Muscle layer of duodenum (tissue), 2 donors: ENCODE results near the gene RBM42.
"Not testable (repeated sequence)": the region's sequence is repeated elsewhere in the genome, so short reads cannot be mapped to it uniquely, and the experiment has no call there.

ENCODE experiments used
- H3K27ac ChIP-seq: one replicate; pipeline ENCODE4 v1.7.0; 2013; ENCODE audit warnings: mild to moderate bottlenecking, low read length
- H3K27me3 ChIP-seq: one replicate; pipeline ENCODE4 v1.7.0; 2013; ENCODE audit warnings: low read depth, mild to moderate bottlenecking, control low read depth, low read length
- H3K36me3 ChIP-seq, 2 donors: one replicate each; pipeline ENCODE4 v1.7.0; 2013; ENCODE audit warnings: low read length in 2 of 2, control low read depth in 1 of 2, mild to moderate bottlenecking in 1 of 2; ENCODE audit not compliant: insufficient read depth in 2 of 2, control insufficient read depth in 1 of 2
- H3K4me1 ChIP-seq, 2 donors: one replicate each; pipeline ENCODE4 v1.7.0; 2013; ENCODE audit warnings: low read length in 2 of 2, mild to moderate bottlenecking in 2 of 2, control low read depth in 1 of 2, moderate library complexity in 1 of 2; ENCODE audit not compliant: insufficient read depth in 2 of 2, control insufficient read depth in 1 of 2
- H3K4me3 ChIP-seq, 2 donors: one replicate each; pipeline ENCODE4 v1.7.0; 2013; ENCODE audit warnings: low read length in 2 of 2, low read depth in 1 of 2, mild to moderate bottlenecking in 1 of 2
- H3K9me3 ChIP-seq, 2 donors: one replicate each; pipeline ENCODE4 v1.7.0; 2013; ENCODE audit warnings: low read length in 2 of 2, control low read depth in 1 of 2, mild to moderate bottlenecking in 1 of 2; ENCODE audit not compliant: control insufficient read depth in 1 of 2
- donor health status: healthy.

The RBM42 gene

GRCh38 chr19:35628565-35629331 is at the start of gene RBM42:
TSS of gene RBM42 (plus strand) at chr19:35629036. CDS start at chr19:35629154, 118 bp downstream.
- peak within 1 kb of the TSS; percentile 92 to 99 for H3K4me3 ChIP-seq
- peaks cover 6 to 18% of the 10 kb centered on the region in 2 donors for H3K4me1 ChIP-seq
- peak within 1 kb of the TSS; percentile 82 for H3K27ac ChIP-seq
- H3K9me3 ChIP-seq: no peaks in the 10 kb centered on the region
- H3K27me3 ChIP-seq: no peaks in the 10 kb centered on the region
- peaks cover 23 to 33% of the 10 kb centered on the region in 2 donors for H3K36me3 ChIP-seq

- Histone ChIP-seq H3K9me3 (no peaks in the 10 kb centered on the region), H3K27ac (no peak overlapping the region), H3K4me1 (no peaks in the 10 kb centered on the region), H3K4me3 (no peak overlapping the region), H3K36me3 (no peaks in the 10 kb centered on the region), H3K27me3 (no peaks in the 10 kb centered on the region)
These were observed 46.1 kb upstream of the RBM42 start for GRCh38 chr19:35582760-35583159.

GRCh38 chr19:35585848-35586247 is 43.0 kb upstream of the RBM42 start, which contains the start of gene PMIS2:
TSS of gene PMIS2 (plus strand) at chr19:35586173. CDS start at chr19:35586260, 87 bp downstream.
- Histone ChIP-seq H3K27ac (no peak within 1 kb of the TSS), H3K4me1 (no peaks in the 10 kb centered on the region), H3K9me3 (no peaks in the 10 kb centered on the region), H3K36me3 (no peaks in the 10 kb centered on the region), H3K27me3 (no peaks in the 10 kb centered on the region), H3K4me3 (no peak within 1 kb of the TSS)

GRCh38 chr19:35587321-35587720 is 41.5 kb upstream of the RBM42 start:
- H3K4me3 ChIP-seq: no peak overlapping the region
- no peaks in the 10 kb centered on the region for H3K4me1 ChIP-seq
- no peaks in the 10 kb centered on the region for H3K36me3 ChIP-seq
- H3K27ac ChIP-seq: no peak overlapping the region
- no peaks in the 10 kb centered on the region for H3K9me3 ChIP-seq
- H3K27me3 ChIP-seq: no peaks in the 10 kb centered on the region

GRCh38 chr19:35590875-35591274 is 38.0 kb upstream of the RBM42 start:
- H3K27me3 ChIP-seq: no peaks in the 10 kb centered on the region
- H3K4me1 ChIP-seq: no peaks in the 10 kb centered on the region
- H3K9me3 ChIP-seq: no peaks in the 10 kb centered on the region
- no peak overlapping the region for H3K4me3 ChIP-seq
- no peaks in the 10 kb centered on the region for H3K36me3 ChIP-seq
- no peak overlapping the region for H3K27ac ChIP-seq

- Histone ChIP-seq H3K27me3 (no peaks in the 10 kb centered on the region), H3K36me3 (no peaks in the 10 kb centered on the region), H3K27ac (no peak overlapping the region), H3K4me1 (no peaks in the 10 kb centered on the region), H3K9me3 (no peaks in the 10 kb centered on the region), H3K4me3 (no peak overlapping the region)
These were observed 36.6 kb upstream of the RBM42 start for GRCh38 chr19:35592226-35592625.

- H3K4me1 ChIP-seq, H3K27me3 ChIP-seq, H3K9me3 ChIP-seq, H3K27ac ChIP-seq, H3K4me3 ChIP-seq, H3K36me3 ChIP-seq: not testable (repeated sequence)
These were observed 33.8 kb upstream of the RBM42 start for GRCh38 chr19:35595026-35595425.

- Histone ChIP-seq H3K27me3 (no peaks in the 10 kb centered on the region), H3K4me1 (no peaks in the 10 kb centered on the region), H3K4me3 (no peak overlapping the region), H3K36me3 (no peaks in the 10 kb centered on the region), H3K27ac (no peak overlapping the region), H3K9me3 (no peaks in the 10 kb centered on the region)
These were observed 32.9 kb upstream of the RBM42 start for GRCh38 chr19:35595928-35596327.

- Histone ChIP-seq H3K27me3 (no peaks in the 10 kb centered on the region), H3K9me3 (no peaks in the 10 kb centered on the region), H3K36me3 (no peaks in the 10 kb centered on the region), H3K4me3 (no peak overlapping the region), H3K27ac (no peak overlapping the region), H3K4me1 (no peaks in the 10 kb centered on the region)
These were observed 32.4 kb upstream of the RBM42 start for GRCh38 chr19:35596366-35596999.

GRCh38 chr19:35601971-35602370 is 26.9 kb upstream of the RBM42 start:
- no peaks in the 10 kb centered on the region for H3K27me3 ChIP-seq
- H3K9me3 ChIP-seq: no peaks in the 10 kb centered on the region
- H3K4me1 ChIP-seq: no peaks in the 10 kb centered on the region
- no peak overlapping the region for H3K4me3 ChIP-seq
- no peak overlapping the region for H3K27ac ChIP-seq
- no peaks in the 10 kb centered on the region for H3K36me3 ChIP-seq

- H3K36me3 ChIP-seq, H3K4me1 ChIP-seq, H3K4me3 ChIP-seq: not testable (repeated sequence)
These were observed 24.4 kb upstream of the RBM42 start for GRCh38 chr19:35604436-35604835.

More at GRCh38 chr19:35604436-35604835, 24.4 kb upstream of the RBM42 start:
- H3K27ac ChIP-seq, H3K9me3 ChIP-seq, H3K27me3 ChIP-seq: not testable (repeated sequence)
